Spleen (tissue), 11 donors: ENCODE results near the gene EML5. TPM values are rescaled to one million over a fixed set of nuclear protein-coding genes. Genes with fewer than 3 reads are reported as not detected.

Experiments
- DNase-seq: peaks from one replicate; pipeline ENCODE4 v3.0.0-alpha.2; 2020
- H3K27ac ChIP-seq, 8 donors: fragments of 200-600 bp; sonication (generic) in 7 of 8; 1 replicate in 4 of 8; 2 replicates in 4 of 8; pipeline versions ENCODE4 v1.5.0 to v1.8.0; 2016 to 2021; ENCODE audit warnings: inconsistent platforms in 4 of 8, mild to moderate bottlenecking in 4 of 8, moderate library complexity in 1 of 8
- H3K27me3 ChIP-seq, 7 donors: fragments of 200-600 bp; sonication (generic) in 6 of 7; replicated peaks in 1 of 7; 1 replicate in 4 of 7; 2 replicates in 3 of 7; pipeline versions ENCODE4 v1.5.0 to v1.8.0; 2016 to 2021; ENCODE audit warnings: inconsistent platforms in 3 of 7, mild to moderate bottlenecking in 1 of 7
- H3K36me3 ChIP-seq, 6 donors: fragments of 200-600 bp; sonication (generic) in 5 of 6; 1 replicate in 4 of 6; 2 replicates in 2 of 6; pipeline versions ENCODE4 v1.5.0 to v1.8.0; 2016 to 2021; ENCODE audit warnings: inconsistent platforms in 2 of 6
- H3K4me1 ChIP-seq, 6 donors: fragments of 200-600 bp; sonication (generic) in 5 of 6; 1 replicate in 3 of 6; 2 replicates in 3 of 6; pipeline versions ENCODE4 v1.5.0 to v1.8.0; 2016 to 2021; ENCODE audit warnings: inconsistent platforms in 3 of 6
- H3K4me3 ChIP-seq, 8 donors: fragments of 200-600 bp; sonication (generic) in 7 of 8; 1 replicate in 4 of 8; 2 replicates in 4 of 8; pipeline versions ENCODE4 v1.5.0 to v1.8.0; 2016 to 2021; ENCODE audit warnings: inconsistent platforms in 4 of 8, mild to moderate bottlenecking in 4 of 8, moderate library complexity in 2 of 8
- H3K9me3 ChIP-seq, 8 donors: fragments of 200-600 bp; sonication (generic) in 7 of 8; 1 replicate in 4 of 8; 2 replicates in 4 of 8; pipeline versions ENCODE4 v1.5.0 to v1.8.0; 2016 to 2021; ENCODE audit warnings: inconsistent platforms in 4 of 8
- POLR2A ChIP-seq, 3 donors: fragments of 450-650 bp; IDR thresholded peaks; one replicate each; pipeline ENCODE4 v1.5.1; 2017; ENCODE audit warnings: antibody characterized with exemption in 3 of 3, mild to moderate bottlenecking in 1 of 3
- POLR2AphosphoS5 ChIP-seq, 3 donors: sonication (generic); formaldehyde crosslinking; IDR thresholded peaks; one replicate each; pipeline ENCODE4 v1.5.1; 2017; ENCODE audit warnings: antibody characterized with exemption in 3 of 3
- WGBS, 5 donors: extraction: QIAGEN DNeasy Blood & Tissue Kit in 3 of 5; methylation state at CpG; one replicate each; pipeline versions ENCODE4 v1.1.5 to v1.1.7; 2013 to 2018; 5-methylcytosine and 5-hydroxymethylcytosine counted together
- intact Hi-C: fragments of 100-400 bp; cut with DNase I; formaldehyde crosslinking; loops from one replicate; pipeline ENCODE4 v1.15.0; 2023; ENCODE audit warnings: low total_unique reads
- polyA plus RNA-seq, 3 donors: library from polyadenylated mRNA; stranded (reverse); fragments of 200-250 nt; gene quantifications; one replicate each; pipeline ENCODE4 v1.2.1, GENCODE V29; 2013
- total RNA-seq, 7 donors: library from RNA; depleted of rRNA in 3 of 7; stranded (reverse); fragments of >200 nt in 3 of 7; fragmentation: NEBNext Ultra II Directional in 4 of 7; extraction: Animal tissue kit (Norgen Biotek cat#: 25700) in 4 of 7; gene quantifications; one replicate each; pipeline versions ENCODE4 v1.1.0 to v1.2.1, GENCODE V29; 2016 to 2021
- TF ChIP-seq, protein P1 (sequence below), 11 experiments: fragments of 200-600 bp in 7 of 11; fragments of 450-650 bp in 4 of 11; sonication (generic) in 4 of 11; IDR thresholded peaks in 8 of 11; conservative IDR thresholded peaks in 3 of 11; 1 replicate in 7 of 11; 2 replicates in 4 of 11; pipeline versions ENCODE4 v1.4.0 to v1.8.0; 2016 to 2021; ENCODE audit warnings: antibody characterized with exemption in 11 of 11, inconsistent platforms in 4 of 11, mild to moderate bottlenecking in 1 of 11
- donor health status: healthy with polysubstance abuse.
- donor health status: DM: no; HTN: no; CAD: no; lungs with moderate emphysema.
- donor health status: DM: no; HTN: no; CAD: no.
- donor health status: Bipolar disorder and iron deficiency.
- donor health status: healthy.
- donor health status: DM: no; HTN: no; CAD: no.
- donor health status: DM: yes; HTN: yes; CAD: no.

EML5 gene
- total and polyA plus RNA-seq, 10 donors: 0.21 to 3.8 (median 2.5) TPM

DNA sequence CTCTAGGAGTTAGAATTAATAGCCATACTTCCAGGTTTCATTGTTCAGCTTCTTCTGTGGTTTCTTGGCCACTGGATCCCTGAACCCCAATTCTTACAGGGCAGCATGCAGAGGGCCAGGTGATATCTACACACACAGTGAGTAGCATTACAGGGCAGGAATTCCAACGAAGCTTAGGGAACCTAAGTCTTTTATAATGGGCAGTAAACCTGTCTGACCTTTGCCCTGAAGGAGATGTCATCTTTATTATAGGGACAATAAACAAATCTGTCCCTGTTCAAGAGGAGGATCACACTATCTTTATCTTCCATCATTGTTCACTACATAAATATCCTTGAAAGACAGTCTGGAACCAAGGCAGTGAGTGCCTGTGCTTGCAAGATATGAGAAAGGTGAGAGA lies 11.7 kb upstream of the EML5 start:
- H3K9me3 ChIP-seq: peaks cover 0 to 30% (median 12%) of the 10 kb centered on the region in 8 donors
- H3K27ac ChIP-seq: no peak overlapping the region
- TF ChIP-seq POLR2AphosphoS5 (IDR thresholded peaks at IDR 0.05) (no peak), POLR2A (IDR thresholded peaks at IDR 0.05) (no peak)
- TF ChIP-seq, protein P1, sequence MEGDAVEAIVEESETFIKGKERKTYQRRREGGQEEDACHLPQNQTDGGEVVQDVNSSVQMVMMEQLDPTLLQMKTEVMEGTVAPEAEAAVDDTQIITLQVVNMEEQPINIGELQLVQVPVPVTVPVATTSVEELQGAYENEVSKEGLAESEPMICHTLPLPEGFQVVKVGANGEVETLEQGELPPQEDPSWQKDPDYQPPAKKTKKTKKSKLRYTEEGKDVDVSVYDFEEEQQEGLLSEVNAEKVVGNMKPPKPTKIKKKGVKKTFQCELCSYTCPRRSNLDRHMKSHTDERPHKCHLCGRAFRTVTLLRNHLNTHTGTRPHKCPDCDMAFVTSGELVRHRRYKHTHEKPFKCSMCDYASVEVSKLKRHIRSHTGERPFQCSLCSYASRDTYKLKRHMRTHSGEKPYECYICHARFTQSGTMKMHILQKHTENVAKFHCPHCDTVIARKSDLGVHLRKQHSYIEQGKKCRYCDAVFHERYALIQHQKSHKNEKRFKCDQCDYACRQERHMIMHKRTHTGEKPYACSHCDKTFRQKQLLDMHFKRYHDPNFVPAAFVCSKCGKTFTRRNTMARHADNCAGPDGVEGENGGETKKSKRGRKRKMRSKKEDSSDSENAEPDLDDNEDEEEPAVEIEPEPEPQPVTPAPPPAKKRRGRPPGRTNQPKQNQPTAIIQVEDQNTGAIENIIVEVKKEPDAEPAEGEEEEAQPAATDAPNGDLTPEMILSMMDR (IDR thresholded peaks at IDR 0.05 in 8 of 11, conservative IDR thresholded peaks at IDR 0.05 in 3 of 11): no peak
- no peaks in the 10 kb centered on the region for H3K4me1 ChIP-seq
- H3K27me3 ChIP-seq: peaks cover 0 to 8% (median 0%) of the 10 kb centered on the region in 7 donors
- intact Hi-C loops: no loop called here
- H3K36me3 ChIP-seq: no peaks in the 10 kb centered on the region
- no peak for DNase-seq
- WGBS, 5 donors: 27 to 60% (median 44%) methylated on average over 1 of the region's 1 CpG
- H3K4me3 ChIP-seq: no peak overlapping the region

GRCh38 chr14:88804035-88804434 lies 11.3 kb upstream of the EML5 start:
- Histone ChIP-seq H3K27ac (no peak overlapping the region), H3K27me3 (peaks cover 0 to 8% (median 0%) of the 10 kb centered on the region in 7 donors), H3K9me3 (peaks cover 0 to 26% (median 9%) of the 10 kb centered on the region in 8 donors), H3K4me3 (no peak overlapping the region), H3K4me1 (no peaks in the 10 kb centered on the region), H3K36me3 (no peaks in the 10 kb centered on the region)
- no peak for TF ChIP-seq POLR2AphosphoS5 (IDR thresholded peaks at IDR 0.05)
- TF ChIP-seq, protein P1 (IDR thresholded peaks at IDR 0.05 in 8 of 11, conservative IDR thresholded peaks at IDR 0.05 in 3 of 11): no peak
- TF ChIP-seq POLR2A (IDR thresholded peaks at IDR 0.05): no peak
- no peak for DNase-seq
- intact Hi-C loops: no loop called here
- WGBS, 5 donors: 35 to 75% (median 44%) methylated on average over 2 of the region's 2 CpGs

DNA sequence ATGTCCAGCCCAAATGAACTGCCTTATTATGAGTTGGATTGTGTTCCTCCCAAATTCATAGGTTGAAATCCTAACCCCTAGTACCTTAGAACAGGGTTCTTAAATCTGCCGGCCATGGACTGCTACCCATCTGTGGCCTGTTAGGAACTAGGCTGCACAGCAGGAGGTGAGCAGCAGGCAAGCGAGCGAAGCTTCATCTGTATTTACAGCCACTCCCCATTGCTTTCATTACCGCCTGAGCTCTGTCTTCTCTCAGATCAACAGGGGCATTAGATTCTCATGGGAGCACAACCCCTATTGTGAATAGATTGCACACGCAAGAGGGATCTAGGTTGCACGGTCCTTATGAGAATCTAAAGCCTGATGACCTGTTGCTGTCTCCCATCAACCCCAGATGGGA lies 9.8 kb upstream of the EML5 start:
- H3K4me3 ChIP-seq: no peak overlapping the region
- H3K27me3 ChIP-seq: peaks cover 0 to 12% (median 0%) of the 10 kb centered on the region in 7 donors
- no peak for DNase-seq
- WGBS, 5 donors: 85 to 90% (median 88%) methylated on average over 6 of the region's 6 CpGs
- no peak overlapping the region for H3K27ac ChIP-seq
- TF ChIP-seq POLR2A (IDR thresholded peaks at IDR 0.05) (no peak), POLR2AphosphoS5 (IDR thresholded peaks at IDR 0.05) (no peak)
- TF ChIP-seq, protein P1 (IDR thresholded peaks at IDR 0.05 in 8 of 11, conservative IDR thresholded peaks at IDR 0.05 in 3 of 11): no peak
- no peaks in the 10 kb centered on the region for H3K36me3 ChIP-seq
- intact Hi-C loops: no loop called here
- no peaks in the 10 kb centered on the region for H3K4me1 ChIP-seq
- peaks cover 0 to 12% (median 0%) of the 10 kb centered on the region in 8 donors for H3K9me3 ChIP-seq

DNA sequence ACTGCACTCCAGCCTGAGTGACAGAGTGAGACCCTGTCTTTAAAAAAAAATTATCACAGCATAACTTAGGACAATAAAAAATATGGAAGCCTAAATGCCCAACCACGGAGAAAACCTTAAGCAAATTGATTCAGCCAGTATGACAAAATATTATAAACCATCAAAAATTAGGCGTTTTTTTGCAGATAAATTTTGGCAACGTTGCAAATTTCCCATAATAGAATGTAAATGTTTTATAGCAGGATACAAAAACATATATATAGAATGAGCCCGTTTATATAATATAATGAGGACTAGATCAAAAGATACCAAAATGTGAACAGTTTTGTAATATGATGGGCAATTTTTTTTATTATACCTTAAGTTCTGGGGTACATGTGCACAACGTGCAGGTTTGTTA lies 6.8 kb upstream of the EML5 start:
- DNase-seq: no peak
- Histone ChIP-seq H3K4me3 (no peak overlapping the region), H3K36me3 (no peaks in the 10 kb centered on the region), H3K27ac (no peak overlapping the region), H3K4me1 (no peaks in the 10 kb centered on the region), H3K27me3 (peaks cover 0 to 16% (median 0%) of the 10 kb centered on the region in 7 donors), H3K9me3 (peaks cover 0 to 6% (median 0%) of the 10 kb centered on the region in 8 donors)
- 79 to 89% (median 82%) methylated on average over 5 of the region's 5 CpGs for WGBS, 5 donors
- intact Hi-C loops: no loop called here
- TF ChIP-seq, protein P1 (IDR thresholded peaks at IDR 0.05 in 8 of 11, conservative IDR thresholded peaks at IDR 0.05 in 3 of 11): no peak
- TF ChIP-seq POLR2A (IDR thresholded peaks at IDR 0.05): no peak
- no peak for TF ChIP-seq POLR2AphosphoS5 (IDR thresholded peaks at IDR 0.05)
